Activated CD8-positive, alpha-beta memory T cell treated with anti-CD3 and anti-CD28 coated beads, Interleukin-2, amount 50 U/mL, for 48 hours (primary cell): ENCODE data around the gene SLC25A38.
A peak's percentile ranks its signal among the peaks of the same experiment; 100 is the strongest.

ENCODE experiments used
- DNase-seq: peaks from one replicate; pipeline ENCODE4 v3.0.0-alpha.2; 2020

The SLC25A38 gene

GRCh38 chr3:39378088-39378487 lies 5.1 kb upstream of the SLC25A38 start:
- no peak for DNase-seq

DNA sequence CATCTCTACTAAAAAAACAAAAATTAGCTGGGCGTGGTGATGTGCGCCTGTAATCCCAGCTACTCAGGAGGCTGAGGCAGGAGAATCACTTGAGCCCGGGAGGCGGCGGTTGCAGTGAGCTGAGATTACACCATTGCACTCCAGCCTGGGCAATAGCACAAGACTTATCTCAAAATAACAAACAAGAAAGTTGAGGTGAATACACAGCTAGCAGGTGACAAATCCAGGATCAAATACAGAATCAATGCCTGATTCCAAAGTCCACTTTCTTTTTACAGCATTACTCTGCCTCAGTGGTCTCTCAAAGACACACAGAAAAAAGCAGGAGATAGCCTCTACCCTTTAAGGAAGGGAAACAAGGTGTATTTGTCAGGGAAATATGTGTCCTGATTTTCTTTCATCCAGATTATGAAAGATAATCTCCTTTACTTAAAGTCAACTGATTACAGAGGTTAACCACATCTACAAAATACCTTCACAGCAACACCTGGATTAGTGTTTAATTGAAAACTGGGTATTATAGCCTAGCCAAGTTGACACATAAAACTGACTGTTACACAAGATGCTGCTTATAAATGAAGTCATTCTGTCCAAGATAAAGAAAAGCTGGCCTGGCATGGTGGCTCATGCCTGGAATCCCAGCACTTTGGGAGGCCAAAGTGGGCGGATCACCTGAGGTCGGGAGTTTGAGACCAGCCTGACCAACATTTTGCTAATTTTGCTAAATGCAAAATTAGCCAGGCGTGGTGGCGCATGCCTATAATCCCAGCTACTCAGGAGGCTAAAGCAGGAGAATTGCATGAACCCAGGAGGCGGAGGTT lies 4.0 kb upstream of the SLC25A38 start:
- no peak for DNase-seq

DNA sequence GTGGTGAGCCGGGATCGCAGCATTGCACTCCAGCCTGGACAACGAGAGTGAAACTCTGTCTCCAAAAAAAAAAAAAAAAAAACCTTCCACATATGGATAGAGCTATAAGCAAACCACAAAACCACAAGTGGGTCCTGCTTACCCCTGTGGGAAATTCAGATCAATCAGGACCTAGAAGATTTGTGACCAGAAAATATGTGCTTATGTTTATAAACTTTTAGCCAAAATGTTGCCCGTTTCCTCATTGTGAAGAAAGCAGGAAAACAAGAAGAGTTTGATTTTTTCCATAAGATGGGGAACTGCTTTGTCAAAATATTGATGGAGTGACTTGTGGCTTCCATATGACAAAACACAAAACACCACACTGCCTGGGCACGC lies 3.4 kb upstream of the SLC25A38 start:
- DNase-seq, result no peak

GRCh38 chr3:39381432-39381831 lies 1.7 kb upstream of the SLC25A38 start:
- no peak for DNase-seq

DNA sequence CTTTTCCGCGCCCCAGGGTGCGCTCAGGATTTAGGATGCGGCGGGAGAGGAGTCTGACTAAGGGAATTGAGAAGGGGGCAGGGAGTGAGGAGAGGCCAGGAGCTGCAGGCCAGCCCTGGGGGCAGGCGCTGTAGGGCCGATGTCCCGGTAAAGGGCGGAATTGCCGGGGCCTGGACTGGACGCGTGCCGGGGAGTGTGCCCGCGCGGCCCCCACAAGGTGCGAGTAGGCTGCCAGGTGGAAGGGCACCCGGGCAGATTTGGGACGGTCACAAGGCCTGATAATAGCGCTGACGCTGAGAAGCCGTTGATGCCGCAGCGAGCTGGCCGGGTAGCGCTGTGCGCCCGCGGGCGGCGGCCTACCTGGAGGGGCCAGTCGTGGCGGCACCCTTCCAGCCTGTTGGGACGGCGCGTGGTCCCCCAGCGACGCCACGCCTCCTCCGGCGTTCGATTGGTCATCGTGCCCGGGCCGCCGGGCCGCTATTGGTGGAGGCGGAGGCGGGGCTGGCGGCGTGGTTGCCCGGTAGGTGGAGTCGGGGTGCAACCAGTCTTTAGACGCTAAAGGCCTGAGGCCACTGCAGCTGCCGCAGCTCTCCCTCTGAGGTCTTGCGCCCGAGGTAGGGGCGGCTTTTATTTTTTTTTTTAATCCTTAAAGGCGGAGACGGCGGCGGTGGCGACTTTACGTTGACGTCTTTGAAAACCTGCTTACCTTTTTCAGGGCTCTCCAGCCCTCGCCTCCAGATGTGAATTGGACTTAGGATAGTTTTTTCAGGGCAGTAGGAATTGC lies 903 bp downstream of the SLC25A38 start:
- peak; percentile 97 for DNase-seq

DNA sequence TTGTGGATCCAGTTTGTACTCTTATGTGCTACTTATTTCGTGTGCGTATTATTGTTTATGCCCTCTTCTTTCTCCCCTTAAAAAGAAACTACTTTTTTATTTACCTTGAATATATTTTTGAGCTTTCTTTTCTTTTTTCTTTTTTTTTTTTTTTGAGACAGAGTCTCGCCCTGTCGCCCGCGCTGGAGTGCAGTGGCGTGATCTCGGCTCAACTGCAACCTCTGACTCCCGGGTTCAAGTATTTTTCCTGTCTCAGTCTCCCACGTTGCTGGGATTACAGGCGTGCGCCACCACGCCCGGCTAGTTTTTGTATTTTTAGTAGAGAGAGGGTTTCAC lies 1.5 kb downstream of the SLC25A38 start:
- DNase-seq, result no peak

GRCh38 chr3:39385456-39386090 lies 2.4 kb downstream of the SLC25A38 start:
- DNase-seq, result no peak

DNA sequence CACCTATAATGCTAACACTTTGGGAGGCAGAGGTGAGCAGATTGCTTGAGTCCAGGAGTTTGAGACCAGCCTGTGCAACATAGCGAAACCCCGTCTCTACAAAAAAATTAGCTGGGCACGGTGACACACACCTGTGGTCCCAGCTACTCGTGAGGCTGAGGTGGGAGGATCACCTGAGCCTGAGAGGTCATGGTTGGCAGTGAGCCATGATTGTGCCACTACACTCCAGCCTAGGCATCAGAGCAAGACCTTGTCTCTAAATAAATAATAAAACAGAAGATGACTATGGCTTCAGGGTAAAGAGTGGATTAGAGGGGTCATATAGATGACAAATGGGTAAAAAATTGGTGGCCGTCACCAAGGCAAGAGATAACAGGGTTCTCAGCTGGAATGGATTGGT lies 3.1 kb downstream of the SLC25A38 start:
- DNase-seq, result no peak

GRCh38 chr3:39387411-39387975 lies 4.3 kb downstream of the SLC25A38 start:
- DNase-seq, result no peak

GRCh38 chr3:39388153-39388552 lies 5.0 kb downstream of the SLC25A38 start:
- DNase-seq, result no peak

- no peak for DNase-seq
Measured at GRCh38 chr3:39388741-39389248, 5.6 kb downstream of the SLC25A38 start.

DNA sequence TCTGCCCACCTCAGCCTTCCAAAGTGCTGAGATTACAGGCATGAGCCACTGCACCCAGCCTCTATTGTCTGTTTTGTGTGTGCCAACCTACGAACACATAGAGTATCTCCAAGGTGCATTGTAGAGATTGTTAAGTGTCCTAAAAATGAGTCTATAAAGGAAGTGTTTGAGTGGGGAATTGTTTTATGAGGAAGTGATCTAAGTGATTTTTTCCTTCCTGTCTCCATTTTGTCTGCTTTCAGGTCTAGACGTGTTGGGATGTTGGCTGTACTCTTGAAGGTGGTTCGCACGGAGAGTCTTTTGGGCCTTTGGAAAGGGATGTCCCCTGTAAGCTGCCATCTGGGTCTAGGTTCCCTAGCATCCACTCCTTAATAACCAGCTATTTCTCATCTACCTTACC lies 7.0 kb downstream of the SLC25A38 start:
- DNase-seq, result no peak

- no peak for DNase-seq
Measured at GRCh38 chr3:39396690-39397089, 13.5 kb downstream of the SLC25A38 start.

DNA sequence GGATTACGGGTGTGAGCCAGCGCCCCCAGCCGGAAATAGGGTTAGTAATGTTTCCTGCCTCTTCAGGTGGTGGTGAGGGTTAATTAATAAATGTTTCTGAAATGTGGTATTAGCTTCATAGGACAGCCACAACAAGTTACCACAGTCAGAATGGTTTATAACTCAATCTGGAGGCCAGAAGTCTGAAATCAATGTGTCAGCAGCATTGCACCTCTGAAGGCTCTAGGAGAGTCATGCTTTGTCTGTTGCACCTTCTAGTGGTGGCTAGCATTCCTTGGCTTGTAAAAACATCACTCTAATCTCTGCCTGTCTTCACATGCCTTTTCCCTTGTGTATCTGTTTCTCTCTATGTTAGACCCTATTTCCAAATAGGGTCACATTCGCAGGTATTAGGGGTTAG lies 15.5 kb downstream of the SLC25A38 start:
- no peak for DNase-seq

- DNase-seq, result peak; percentile 52
Measured at GRCh38 chr3:39401983-39402382, 18.8 kb downstream of the SLC25A38 start.

- DNase-seq, result no peak
Measured at GRCh38 chr3:39404943-39405686, 21.9 kb downstream of the SLC25A38 start.

DNA sequence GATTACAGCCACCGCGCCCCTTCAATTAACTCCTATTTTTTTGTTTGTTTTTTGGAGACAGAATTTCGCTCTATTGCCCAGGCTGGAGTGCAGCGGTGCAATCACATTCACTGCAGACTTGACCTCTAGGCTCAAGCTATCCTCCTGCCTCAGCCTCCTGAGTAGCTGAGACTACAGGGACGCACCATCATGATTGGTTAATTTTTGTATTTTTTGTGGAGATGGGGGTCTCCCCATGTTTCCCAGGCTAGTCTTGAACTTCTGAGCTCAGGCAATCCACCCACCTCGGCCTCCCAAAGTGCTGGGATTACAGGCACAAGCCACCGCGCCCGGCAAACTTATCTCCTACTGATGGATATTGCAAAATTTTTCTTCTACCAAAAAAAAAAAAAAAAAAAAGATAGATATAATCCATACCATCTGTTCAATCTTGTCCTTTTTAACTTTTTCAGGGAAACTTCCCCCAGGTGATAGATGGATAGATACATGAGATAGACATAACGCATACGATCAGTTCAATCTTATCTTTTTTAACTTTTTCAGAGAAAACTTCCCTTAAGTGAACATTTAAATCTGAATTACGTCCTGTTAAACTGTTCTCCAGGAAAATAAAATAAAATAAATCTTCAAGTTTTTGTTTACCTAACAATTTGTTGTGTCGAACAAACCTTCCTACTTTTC lies 22.7 kb downstream of the SLC25A38 start:
- DNase-seq, result no peak

- DNase-seq, result peak; percentile 94
Measured at GRCh38 chr3:39406368-39407258, 23.4 kb downstream of the SLC25A38 start, which contains the start of gene RPSA. Gene RPSA, plus strand, starts transcription at chr3:39406720. Its CDS starts 934 bp downstream, at chr3:39407654.

GRCh38 chr3:39407259-39407629 lies 24.1 kb downstream of the SLC25A38 start:
- DNase-seq, result no peak

DNA sequence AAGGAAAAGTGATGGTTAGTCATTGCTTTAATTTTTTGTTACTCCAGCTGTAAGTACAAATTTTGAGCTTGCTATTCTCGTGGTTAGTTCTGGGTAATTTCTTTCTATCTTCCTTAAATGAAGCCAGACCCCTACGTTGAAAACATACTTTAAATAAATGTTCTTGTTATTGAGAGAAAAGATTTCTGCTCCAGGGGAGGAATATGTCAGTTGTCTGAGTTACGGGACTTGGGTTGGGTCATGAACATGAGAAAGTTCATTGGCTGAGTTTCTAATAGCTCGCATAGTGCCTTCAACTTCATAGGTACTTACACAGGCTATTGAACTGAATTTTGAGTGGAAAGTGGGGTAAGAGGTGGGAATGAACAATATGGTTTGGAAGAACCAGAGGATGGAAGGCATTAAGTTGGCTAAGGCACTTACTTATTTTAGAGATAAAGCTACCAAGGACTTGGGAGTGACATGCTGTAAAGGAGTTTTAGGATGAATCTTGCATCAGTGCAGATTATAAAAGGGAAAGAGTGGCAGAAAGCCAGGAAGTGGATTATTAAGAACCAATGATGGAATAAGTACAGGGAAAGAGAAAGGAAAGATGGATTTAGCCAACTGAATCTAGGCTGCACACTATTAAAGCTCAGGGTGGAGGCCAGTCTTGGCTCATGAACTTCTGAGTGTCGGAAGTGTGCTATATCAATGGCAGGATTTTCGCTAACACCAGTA lies 24.8 kb downstream of the SLC25A38 start:
- no peak for DNase-seq
